ENCODE measurements around the gene SSR2. TPM values are rescaled to one million over a fixed set of nuclear protein-coding genes. Genes with fewer than 3 reads are reported as not detected.

Gene SSR2
- total RNA-seq, 1 donor from 2014 or later: 236 TPM

GRCh38 chr1:155977690-155978324 lies 42.9 kb downstream of the SSR2 start:
- DNase-seq (ENCODE audit: low read depth): no peak
- H2AFZ ChIP-seq (ENCODE audit: low read depth, low read length): no peak overlapping the region

DNA sequence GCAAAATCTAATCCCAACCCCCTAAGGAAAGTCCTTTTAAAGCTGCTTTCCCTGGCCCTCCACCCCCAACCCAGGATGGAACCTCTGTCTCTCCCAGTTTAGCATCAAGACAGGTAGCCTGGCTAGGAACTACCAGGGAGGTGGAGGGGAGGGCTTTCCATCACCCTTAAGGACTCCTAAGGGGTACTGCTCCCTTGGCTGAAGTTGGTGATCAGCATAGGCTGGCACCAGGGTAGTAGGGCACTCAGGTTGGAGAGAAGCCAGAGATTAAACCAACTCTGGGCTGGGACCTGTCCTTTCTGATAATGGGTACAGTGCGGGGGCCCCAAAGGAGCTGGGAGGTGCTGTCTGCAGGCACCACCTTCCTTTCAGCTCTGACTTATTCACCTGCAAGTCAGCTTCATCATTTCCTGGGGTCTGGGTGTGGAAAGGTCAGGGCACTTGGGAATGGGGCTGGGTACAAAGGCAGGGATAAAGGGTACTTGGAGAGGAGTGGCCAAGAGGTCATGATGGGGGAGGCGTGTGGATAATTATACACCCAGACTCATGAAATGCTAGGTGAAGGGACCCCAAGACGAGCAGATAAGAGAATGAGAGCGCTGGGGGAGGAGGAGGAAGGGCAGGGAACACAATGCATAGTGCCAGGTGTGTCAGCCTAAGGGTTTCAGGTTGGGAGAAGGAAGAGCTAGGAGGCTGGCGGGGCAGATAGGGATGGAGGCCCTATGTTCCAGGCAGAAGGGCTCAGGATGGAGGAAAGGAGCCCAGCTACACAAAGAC lies 43.6 kb downstream of the SSR2 start:
- no peaks in the 10 kb centered on the region for H3K9me3 ChIP-seq (ENCODE audit: insufficient read depth, low read depth, low read length)
- no peaks in the 10 kb centered on the region for H3K9me3 Mint-ChIP-seq (ENCODE audit: unreplicated experiment)
- H3K27me3 ChIP-seq (ENCODE audit: insufficient read depth, low read length): no peaks in the 10 kb centered on the region
- peak overlapping the region; percentile 93 for H3K27ac ChIP-seq (ENCODE audit: low read depth, low read length)
- peaks cover 97% of the 10 kb centered on the region for H3K79me2 ChIP-seq (ENCODE audit: insufficient read depth, low read length)
- peak overlapping the region; percentile 95 for H3K4me3 Mint-ChIP-seq (ENCODE audit: unreplicated experiment)
- H3K27me3 Mint-ChIP-seq (ENCODE audit: low read depth, unreplicated experiment): no peaks in the 10 kb centered on the region
- no peaks in the 10 kb centered on the region for H3K36me3 ChIP-seq (ENCODE audit: insufficient read depth, low read length)
- peaks cover 72% of the 10 kb centered on the region for H3K4me1 ChIP-seq (ENCODE audit: insufficient read depth, low read length)
- H4K20me1 ChIP-seq (ENCODE audit: insufficient read depth, low read length): peaks cover 55% of the 10 kb centered on the region
- H3K4me2 ChIP-seq (ENCODE audit: low read length): peak overlapping the region; percentile 96
- no peak overlapping the region for H2AFZ ChIP-seq (ENCODE audit: low read depth, low read length)
- peaks cover 9% of the 10 kb centered on the region for H3K36me3 Mint-ChIP-seq (ENCODE audit: low read depth, unreplicated experiment)
- FAIRE-seq (no peak), DNase-seq (ENCODE audit: low read depth) (no peak)
- peak overlapping the region; percentile 86 for H3K27ac Mint-ChIP-seq (ENCODE audit: unreplicated experiment)
- H3K4me1 Mint-ChIP-seq (ENCODE audit: low read depth, unreplicated experiment): peaks cover 54% of the 10 kb centered on the region
- no peak for TF ChIP-seq EZH2 (IDR thresholded peaks at IDR 0.05; ENCODE audit: insufficient read depth, low read length)
- TF ChIP-seq, protein P1, sequence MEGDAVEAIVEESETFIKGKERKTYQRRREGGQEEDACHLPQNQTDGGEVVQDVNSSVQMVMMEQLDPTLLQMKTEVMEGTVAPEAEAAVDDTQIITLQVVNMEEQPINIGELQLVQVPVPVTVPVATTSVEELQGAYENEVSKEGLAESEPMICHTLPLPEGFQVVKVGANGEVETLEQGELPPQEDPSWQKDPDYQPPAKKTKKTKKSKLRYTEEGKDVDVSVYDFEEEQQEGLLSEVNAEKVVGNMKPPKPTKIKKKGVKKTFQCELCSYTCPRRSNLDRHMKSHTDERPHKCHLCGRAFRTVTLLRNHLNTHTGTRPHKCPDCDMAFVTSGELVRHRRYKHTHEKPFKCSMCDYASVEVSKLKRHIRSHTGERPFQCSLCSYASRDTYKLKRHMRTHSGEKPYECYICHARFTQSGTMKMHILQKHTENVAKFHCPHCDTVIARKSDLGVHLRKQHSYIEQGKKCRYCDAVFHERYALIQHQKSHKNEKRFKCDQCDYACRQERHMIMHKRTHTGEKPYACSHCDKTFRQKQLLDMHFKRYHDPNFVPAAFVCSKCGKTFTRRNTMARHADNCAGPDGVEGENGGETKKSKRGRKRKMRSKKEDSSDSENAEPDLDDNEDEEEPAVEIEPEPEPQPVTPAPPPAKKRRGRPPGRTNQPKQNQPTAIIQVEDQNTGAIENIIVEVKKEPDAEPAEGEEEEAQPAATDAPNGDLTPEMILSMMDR (IDR thresholded peaks at IDR 0.05; ENCODE audit: insufficient read depth, low read depth, low read length): no peak
- peak overlapping the region; percentile 94 for H3K9ac ChIP-seq (ENCODE audit: low read length)
- H3K4me3 ChIP-seq (ENCODE audit: insufficient read depth, low read depth, low read length): peak overlapping the region; percentile 81

More at GRCh38 chr1:155977690-155978324, 42.9 kb downstream of the SSR2 start:
- H3K36me3 ChIP-seq (ENCODE audit: insufficient read depth, low read length): no peaks in the 10 kb centered on the region
- peak overlapping the region; percentile 96 for H3K4me2 ChIP-seq (ENCODE audit: low read length)
- H3K36me3 Mint-ChIP-seq (ENCODE audit: low read depth, unreplicated experiment): peaks cover 6% of the 10 kb centered on the region
- peaks cover 94% of the 10 kb centered on the region for H3K79me2 ChIP-seq (ENCODE audit: insufficient read depth, low read length)
- no peak for FAIRE-seq
- H3K27me3 Mint-ChIP-seq (ENCODE audit: low read depth, unreplicated experiment): no peaks in the 10 kb centered on the region
- H3K9ac ChIP-seq (ENCODE audit: low read length): peak overlapping the region; percentile 94
- no peaks in the 10 kb centered on the region for H3K9me3 ChIP-seq (ENCODE audit: insufficient read depth, low read depth, low read length)
- H3K4me1 Mint-ChIP-seq (ENCODE audit: low read depth, unreplicated experiment): peaks cover 58% of the 10 kb centered on the region
- H3K9me3 Mint-ChIP-seq (ENCODE audit: unreplicated experiment): no peaks in the 10 kb centered on the region
- peak overlapping the region; percentile 95 for H3K4me3 Mint-ChIP-seq (ENCODE audit: unreplicated experiment)
- peak overlapping the region; percentile 88 for H3K27ac Mint-ChIP-seq (ENCODE audit: unreplicated experiment)
- peak overlapping the region; percentile 81 for H3K4me3 ChIP-seq (ENCODE audit: insufficient read depth, low read depth, low read length)
- peak overlapping the region; percentile 93 for H3K27ac ChIP-seq (ENCODE audit: low read depth, low read length)
- H3K27me3 ChIP-seq (ENCODE audit: insufficient read depth, low read length): no peaks in the 10 kb centered on the region
- TF ChIP-seq, protein P1 (IDR thresholded peaks at IDR 0.05; ENCODE audit: insufficient read depth, low read depth, low read length): no peak
- TF ChIP-seq EZH2 (IDR thresholded peaks at IDR 0.05; ENCODE audit: insufficient read depth, low read length): no peak
- peaks cover 48% of the 10 kb centered on the region for H4K20me1 ChIP-seq (ENCODE audit: insufficient read depth, low read length)
- H3K4me1 ChIP-seq (ENCODE audit: insufficient read depth, low read length): peaks cover 74% of the 10 kb centered on the region
